Upper lobe of left lung (tissue), 6 donors: ENCODE data around the gene REG1B. TPM values are rescaled to one million over a fixed set of nuclear protein-coding genes. Genes with fewer than 3 reads are reported as not detected.

Experiments
- ATAC-seq, 2 donors: fragments of 200-7000 bp; cut with Tn5 transposase; one replicate each; pipeline ENCODE4 v1.9.1; 2022; ENCODE audit warnings: mild to moderate bottlenecking in 2 of 2, moderate library complexity in 2 of 2; ENCODE audit not compliant: low FRiP score in 2 of 2
- DNase-seq, 2 donors: peaks; one replicate each; pipeline ENCODE4 v3.0.0-alpha.2; 2019 to 2020
- H3K27ac ChIP-seq, 4 donors: fragments of 200-600 bp; sonication (generic); one replicate each; pipeline ENCODE4 v1.5.1; 2016 to 2019
- H3K27me3 ChIP-seq, 4 donors: fragments of 200-600 bp; sonication (generic); one replicate each; pipeline ENCODE4 v1.5.1; 2017 to 2019
- H3K36me3 ChIP-seq, 4 donors: fragments of 200-600 bp; sonication (generic); one replicate each; pipeline ENCODE4 v1.5.1; 2016 to 2019
- H3K4me1 ChIP-seq, 4 donors: fragments of 200-600 bp; sonication (generic); one replicate each; pipeline ENCODE4 v1.5.1; 2018 to 2019
- H3K4me3 ChIP-seq, 4 donors: fragments of 200-600 bp; sonication (generic); one replicate each; pipeline ENCODE4 v1.5.1; 2017 to 2019; ENCODE audit warnings: mild to moderate bottlenecking in 2 of 4, moderate library complexity in 1 of 4
- H3K9me3 ChIP-seq, 4 donors: fragments of 200-600 bp; sonication (generic); one replicate each; pipeline ENCODE4 v1.5.1; 2018 to 2019
- EP300 ChIP-seq, 4 donors: sonication (generic); formaldehyde crosslinking; IDR thresholded peaks; one replicate each; pipeline ENCODE4 v1.5.1; 2017; ENCODE audit warnings: antibody characterized with exemption in 4 of 4, control low read depth in 2 of 4
- POLR2A ChIP-seq, 4 donors: fragments of 450-650 bp; IDR thresholded peaks; one replicate each; pipeline ENCODE4 v1.5.1; 2016 to 2017; ENCODE audit warnings: antibody characterized with exemption in 4 of 4, mild to moderate bottlenecking in 2 of 4
- POLR2AphosphoS5 ChIP-seq, 2 donors: sonication (generic); formaldehyde crosslinking; IDR thresholded peaks; one replicate each; pipeline ENCODE4 v1.5.1; 2017; ENCODE audit warnings: antibody characterized with exemption in 2 of 2
- WGBS, 2 donors: methylation state at CpG; one replicate each; pipeline ENCODE4 v1.1.5; 2017 to 2018; 5-methylcytosine and 5-hydroxymethylcytosine counted together
- total RNA-seq, 6 donors: library from RNA; depleted of rRNA in 4 of 6; stranded (reverse); fragments of >200 nt in 4 of 6; gene quantifications; one replicate each; pipeline versions ENCODE4 v1.1.0 to v1.2.1, GENCODE V29; 2016 to 2021
- TF ChIP-seq, protein P1 (sequence below), 6 experiments: fragments of 450-650 bp in 4 of 6; fragments of 200-600 bp in 2 of 6; sonication (generic) in 2 of 6; IDR thresholded peaks; one replicate each; pipeline ENCODE4 v1.5.1; 2016 to 2019; ENCODE audit warnings: antibody characterized with exemption in 6 of 6
- donor health status: DM: no; HTN: no; CAD: no; lungs with moderate emphysema.
- donor health status: DM: no; HTN: yes; CAD: no; lungs with severe emphysema.

Gene REG1B
- total RNA-seq, 6 donors from 2014 or later = 1.5 to 5.2 TPM; not detected in 4

DNA sequence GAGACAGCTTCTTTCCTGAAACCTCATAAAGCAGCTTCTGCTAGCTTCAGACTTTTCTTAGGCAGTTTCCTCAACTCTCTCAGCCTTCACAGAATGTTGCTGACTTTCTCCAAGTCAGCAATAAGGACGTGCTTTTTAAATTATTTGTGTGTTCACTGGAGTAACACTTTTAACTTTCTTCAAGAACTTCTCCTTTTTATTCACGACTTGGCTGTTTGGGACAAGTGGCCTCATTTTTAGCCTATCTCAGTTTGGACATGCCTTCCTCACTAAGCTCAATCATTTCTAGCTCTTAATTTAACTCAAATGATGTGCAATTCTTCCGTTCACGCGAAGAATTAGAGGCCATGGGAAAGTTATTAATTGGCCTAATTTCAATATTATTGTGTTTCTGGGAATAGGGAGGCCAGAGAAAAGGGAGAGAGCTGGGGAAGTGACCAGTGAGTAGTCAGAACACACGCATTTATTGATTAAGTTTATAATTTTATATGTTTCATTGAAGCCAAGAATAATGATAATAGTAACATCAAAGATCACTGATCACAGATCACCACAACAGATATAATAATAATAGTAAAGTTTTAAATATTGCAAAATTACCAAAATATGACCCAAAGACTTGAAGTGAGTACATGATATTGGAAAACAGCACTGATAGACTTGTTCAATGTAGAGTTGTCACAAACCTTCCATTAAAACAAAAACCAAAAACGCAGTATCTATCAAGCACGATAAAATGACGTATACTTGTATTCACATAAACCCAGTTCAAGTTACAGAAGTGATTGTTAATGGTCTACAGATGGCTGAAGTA is 37.3 kb upstream of the REG1B start:
- no peak overlapping the region for H3K4me3 ChIP-seq
- 63 to 65% methylated on average over 9 of the region's 9 CpGs for WGBS, 2 donors
- H3K27me3 ChIP-seq = no peaks in the 10 kb centered on the region
- no peaks in the 10 kb centered on the region for H3K36me3 ChIP-seq
- H3K4me1 ChIP-seq = no peaks in the 10 kb centered on the region
- no peak overlapping the region for H3K27ac ChIP-seq
- TF ChIP-seq POLR2A (IDR thresholded peaks at IDR 0.05) (no peak), POLR2AphosphoS5 (IDR thresholded peaks at IDR 0.05) (no peak), EP300 (IDR thresholded peaks at IDR 0.05) (no peak)
- TF ChIP-seq, protein P1, sequence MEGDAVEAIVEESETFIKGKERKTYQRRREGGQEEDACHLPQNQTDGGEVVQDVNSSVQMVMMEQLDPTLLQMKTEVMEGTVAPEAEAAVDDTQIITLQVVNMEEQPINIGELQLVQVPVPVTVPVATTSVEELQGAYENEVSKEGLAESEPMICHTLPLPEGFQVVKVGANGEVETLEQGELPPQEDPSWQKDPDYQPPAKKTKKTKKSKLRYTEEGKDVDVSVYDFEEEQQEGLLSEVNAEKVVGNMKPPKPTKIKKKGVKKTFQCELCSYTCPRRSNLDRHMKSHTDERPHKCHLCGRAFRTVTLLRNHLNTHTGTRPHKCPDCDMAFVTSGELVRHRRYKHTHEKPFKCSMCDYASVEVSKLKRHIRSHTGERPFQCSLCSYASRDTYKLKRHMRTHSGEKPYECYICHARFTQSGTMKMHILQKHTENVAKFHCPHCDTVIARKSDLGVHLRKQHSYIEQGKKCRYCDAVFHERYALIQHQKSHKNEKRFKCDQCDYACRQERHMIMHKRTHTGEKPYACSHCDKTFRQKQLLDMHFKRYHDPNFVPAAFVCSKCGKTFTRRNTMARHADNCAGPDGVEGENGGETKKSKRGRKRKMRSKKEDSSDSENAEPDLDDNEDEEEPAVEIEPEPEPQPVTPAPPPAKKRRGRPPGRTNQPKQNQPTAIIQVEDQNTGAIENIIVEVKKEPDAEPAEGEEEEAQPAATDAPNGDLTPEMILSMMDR (IDR thresholded peaks at IDR 0.05) = no peak
- no peaks in the 10 kb centered on the region for H3K9me3 ChIP-seq
- ATAC-seq (no peak), DNase-seq (no peak)

DNA sequence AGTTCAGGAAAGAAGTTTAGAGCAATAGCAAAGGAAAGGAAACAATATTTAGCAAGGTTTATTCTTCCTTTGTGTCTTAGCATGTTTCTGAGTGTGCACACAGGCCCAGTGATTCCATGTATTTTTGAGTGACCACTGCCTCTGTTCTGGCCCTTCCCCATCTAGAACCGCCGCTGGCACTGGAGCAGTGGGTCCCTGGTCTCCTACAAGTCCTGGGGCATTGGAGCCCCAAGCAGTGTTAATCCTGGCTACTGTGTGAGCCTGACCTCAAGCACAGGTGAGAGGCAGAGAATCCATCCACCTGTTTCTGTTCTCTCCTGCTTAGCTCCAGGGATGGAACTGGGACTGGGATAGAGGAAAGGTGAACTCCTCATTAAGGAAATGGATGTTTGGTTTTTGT is 34.9 kb upstream of the REG1B start:
- Histone ChIP-seq H3K27ac (no peak overlapping the region), H3K4me3 (no peak overlapping the region), H3K4me1 (no peaks in the 10 kb centered on the region), H3K27me3 (no peaks in the 10 kb centered on the region), H3K36me3 (no peaks in the 10 kb centered on the region), H3K9me3 (no peaks in the 10 kb centered on the region)
- 88 to 94% methylated on average over 2 of the region's 2 CpGs for WGBS, 2 donors
- DNase-seq (no peak), ATAC-seq (peak in 1 of 2 donors; percentile 8)
- TF ChIP-seq POLR2AphosphoS5 (IDR thresholded peaks at IDR 0.05) (no peak), POLR2A (IDR thresholded peaks at IDR 0.05) (no peak), EP300 (IDR thresholded peaks at IDR 0.05) (no peak)
- TF ChIP-seq, protein P1 (IDR thresholded peaks at IDR 0.05) = no peak

DNA sequence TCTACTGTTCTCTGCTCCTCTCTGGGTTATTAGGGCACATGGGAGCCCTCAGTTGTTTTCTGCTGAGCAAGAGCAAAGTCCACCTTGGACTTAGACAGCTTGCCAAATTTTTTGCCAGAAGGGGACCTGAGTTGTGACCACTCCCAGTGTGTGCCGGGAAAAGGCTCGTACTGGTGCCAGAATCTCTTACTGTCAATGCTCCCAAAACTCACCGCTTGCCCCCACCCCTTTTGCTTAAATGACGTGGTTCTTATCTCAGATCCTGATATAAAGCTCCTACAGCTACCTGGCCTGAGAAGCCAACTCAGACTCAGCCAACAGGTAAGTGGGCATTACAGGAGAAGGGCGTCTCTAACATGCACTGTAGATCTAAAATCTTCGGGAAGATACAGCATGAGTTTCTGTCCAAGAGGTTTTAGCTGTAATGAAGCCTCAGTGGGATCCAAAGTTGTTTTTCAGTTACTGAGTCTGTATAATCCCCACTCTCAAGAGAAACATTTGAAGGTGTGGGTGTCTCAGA is 32.5 kb upstream of the REG1B start, which contains the start of gene REG1A:
Gene REG1A (plus strand): TSS at position 295 of the 520 bp plus-strand sequence. CDS start 374 bp downstream, outside the sequence.
- Histone ChIP-seq H3K4me1 (no peaks in the 10 kb centered on the region), H3K9me3 (no peaks in the 10 kb centered on the region), H3K36me3 (no peaks in the 10 kb centered on the region), H3K4me3 (no peak within 1 kb of the TSS), H3K27ac (no peak within 1 kb of the TSS), H3K27me3 (no peaks in the 10 kb centered on the region)
- no peak for TF ChIP-seq POLR2AphosphoS5 (IDR thresholded peaks at IDR 0.05)
- no peak for TF ChIP-seq EP300 (IDR thresholded peaks at IDR 0.05)
- TF ChIP-seq, protein P1 (IDR thresholded peaks at IDR 0.05) = no peak
- ATAC-seq (no peak), DNase-seq (no peak)
- 67 to 89% methylated on average over 6 of the region's 6 CpGs for WGBS, 2 donors

DNA sequence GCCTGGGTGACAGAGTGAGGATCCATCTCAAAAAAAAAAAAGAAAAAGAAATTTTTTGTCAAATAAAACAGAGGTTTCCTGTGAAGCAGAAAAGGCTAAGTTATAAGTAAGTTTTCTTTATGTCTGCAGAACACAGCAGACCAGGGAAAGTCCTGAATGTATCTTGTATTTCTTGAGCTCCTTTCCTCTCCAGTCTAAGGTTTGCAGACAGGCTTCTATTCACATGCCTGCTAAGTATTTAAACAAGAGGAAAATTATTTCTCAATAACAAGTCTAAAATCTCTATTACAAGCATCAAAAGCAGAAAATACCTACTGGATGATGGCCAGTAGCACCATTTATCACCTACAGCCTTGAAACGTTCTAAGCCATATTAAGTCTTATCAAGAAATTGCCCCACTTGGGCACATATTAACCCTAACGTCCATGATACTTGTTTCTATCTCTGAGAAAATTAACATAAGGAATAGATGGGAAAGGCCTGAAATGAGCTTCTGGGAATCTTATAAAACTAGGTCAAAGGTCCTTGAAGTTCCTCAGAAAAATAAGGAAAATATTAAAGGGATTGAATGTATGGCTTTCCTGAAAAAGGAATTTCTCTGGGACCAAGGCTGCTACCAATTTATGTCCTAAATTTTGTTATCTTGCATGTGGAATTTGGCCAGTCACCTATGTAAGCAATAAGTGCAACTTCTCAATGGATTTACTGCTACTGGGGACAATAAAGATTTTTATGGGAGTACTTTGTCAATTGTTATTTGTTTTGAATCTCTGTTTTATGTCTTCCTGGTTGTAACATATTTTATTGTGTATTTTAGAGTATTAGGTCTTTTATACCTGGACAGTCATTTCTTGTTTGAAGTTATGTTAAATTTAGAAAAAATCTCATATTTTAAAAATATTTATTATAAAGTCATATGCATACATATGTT is 29.5 kb upstream of the REG1B start:
- H3K4me3 ChIP-seq = no peak overlapping the region
- no peak for DNase-seq
- no peaks in the 10 kb centered on the region for H3K4me1 ChIP-seq
- no peak for ATAC-seq
- no peaks in the 10 kb centered on the region for H3K27me3 ChIP-seq
- WGBS, 2 donors = 56 to 59% methylated on average over 2 of the region's 2 CpGs
- H3K27ac ChIP-seq = no peak overlapping the region
- no peaks in the 10 kb centered on the region for H3K36me3 ChIP-seq
- no peaks in the 10 kb centered on the region for H3K9me3 ChIP-seq
- TF ChIP-seq, protein P1 (IDR thresholded peaks at IDR 0.05) = no peak
- no peak for TF ChIP-seq EP300 (IDR thresholded peaks at IDR 0.05)
- no peak for TF ChIP-seq POLR2A (IDR thresholded peaks at IDR 0.05)
- TF ChIP-seq POLR2AphosphoS5 (IDR thresholded peaks at IDR 0.05) = no peak
